ENCODE results near the gene MUC6. TPM values are rescaled to one million over a fixed set of nuclear protein-coding genes. Genes with fewer than 3 reads are reported as not detected.

Gene MUC6
- total RNA-seq, 1 donor from 2014 or later = not detected

GRCh38 chr11:971731-972365, 64.7 kb downstream of the MUC6 start:
- Mint-ChIP-seq H3K9me3 (ENCODE audit: low read depth) (no peaks in the 10 kb centered on the region), H3K36me3 (ENCODE audit: low read depth) (peaks cover 28% of the 10 kb centered on the region), H3K27ac (ENCODE audit: unreplicated experiment) (no peak overlapping the region), H3K4me3 (ENCODE audit: unreplicated experiment) (no peak overlapping the region), H3K27me3 (ENCODE audit: low read depth) (no peaks in the 10 kb centered on the region), H3K4me1 (ENCODE audit: low read depth) (peaks cover 4% of the 10 kb centered on the region)
- no peak for DNase-seq (ENCODE audit: low spot score)
- no peak for TF ChIP-seq CTCF (IDR thresholded peaks at IDR 0.05)

GRCh38 chr11:971092-971690, 65.3 kb downstream of the MUC6 start:
- Mint-ChIP-seq H3K36me3 (ENCODE audit: low read depth) (peaks cover 30% of the 10 kb centered on the region), H3K4me1 (ENCODE audit: low read depth) (peaks cover 11% of the 10 kb centered on the region), H3K9me3 (ENCODE audit: low read depth) (no peaks in the 10 kb centered on the region), H3K27me3 (ENCODE audit: low read depth) (no peaks in the 10 kb centered on the region), H3K27ac (ENCODE audit: unreplicated experiment) (no peak overlapping the region), H3K4me3 (ENCODE audit: unreplicated experiment) (no peak overlapping the region)
- no peak for DNase-seq (ENCODE audit: low spot score)
- no peak for TF ChIP-seq CTCF (IDR thresholded peaks at IDR 0.05)

GRCh38 chr11:970319-970871, 66.1 kb downstream of the MUC6 start:
- H3K4me3 Mint-ChIP-seq (ENCODE audit: unreplicated experiment) = no peak overlapping the region
- H3K27ac Mint-ChIP-seq (ENCODE audit: unreplicated experiment) = no peak overlapping the region
- H3K36me3 Mint-ChIP-seq (ENCODE audit: low read depth) = peaks cover 28% of the 10 kb centered on the region
- peaks cover 9% of the 10 kb centered on the region for H3K4me1 Mint-ChIP-seq (ENCODE audit: low read depth)
- H3K27me3 Mint-ChIP-seq (ENCODE audit: low read depth) = no peaks in the 10 kb centered on the region
- no peaks in the 10 kb centered on the region for H3K9me3 Mint-ChIP-seq (ENCODE audit: low read depth)
- DNase-seq (ENCODE audit: low spot score) = no peak
- TF ChIP-seq CTCF (IDR thresholded peaks at IDR 0.05) = no peak

GRCh38 chr11:969651-970205, 66.8 kb downstream of the MUC6 start:
- peaks cover 9% of the 10 kb centered on the region for H3K4me1 Mint-ChIP-seq (ENCODE audit: low read depth)
- no peak overlapping the region for H3K27ac Mint-ChIP-seq (ENCODE audit: unreplicated experiment)

More at GRCh38 chr11:969651-970205, 66.8 kb downstream of the MUC6 start:
- peaks cover 26% of the 10 kb centered on the region for H3K36me3 Mint-ChIP-seq (ENCODE audit: low read depth)
- no peaks in the 10 kb centered on the region for H3K27me3 Mint-ChIP-seq (ENCODE audit: low read depth)
- no peaks in the 10 kb centered on the region for H3K9me3 Mint-ChIP-seq (ENCODE audit: low read depth)
- no peak for DNase-seq (ENCODE audit: low spot score)
- TF ChIP-seq CTCF (IDR thresholded peaks at IDR 0.05) = no peak
- H3K4me3 Mint-ChIP-seq (ENCODE audit: unreplicated experiment) = no peak overlapping the region

Measured in chondrocyte (in vitro differentiated cells).